Activated CD8-positive, alpha-beta memory T cell treated with anti-CD3 and anti-CD28 coated beads for 4 hours (primary cell): Measurements from ENCODE around the gene TMEM47.

Source experiments
- DNase-seq, 2 donors: peaks; one replicate each; pipeline ENCODE4 v3.0.0-alpha.2; 2020; ENCODE audit warnings: low read depth in 2 of 2

The TMEM47 gene

DNA sequence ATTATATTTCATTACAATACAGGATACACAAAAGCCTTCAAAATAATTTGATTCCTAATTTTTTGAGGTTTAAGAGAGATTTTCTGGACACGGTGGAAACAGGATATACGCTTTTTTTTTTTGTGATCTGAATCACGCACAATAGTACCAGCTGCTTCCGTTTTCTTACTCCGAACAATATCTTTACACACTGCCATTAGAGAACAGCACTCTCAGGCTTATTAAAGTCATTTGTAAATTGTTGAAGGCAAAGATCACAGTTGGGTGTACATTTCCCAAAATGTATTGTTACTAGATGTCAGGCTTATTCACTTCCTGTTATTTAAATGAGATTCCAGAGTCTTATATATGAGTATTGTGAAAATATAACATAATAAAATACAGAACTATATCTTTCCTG, 71.5 kb downstream of the TMEM47 start:
- DNase-seq, result no peak

DNA sequence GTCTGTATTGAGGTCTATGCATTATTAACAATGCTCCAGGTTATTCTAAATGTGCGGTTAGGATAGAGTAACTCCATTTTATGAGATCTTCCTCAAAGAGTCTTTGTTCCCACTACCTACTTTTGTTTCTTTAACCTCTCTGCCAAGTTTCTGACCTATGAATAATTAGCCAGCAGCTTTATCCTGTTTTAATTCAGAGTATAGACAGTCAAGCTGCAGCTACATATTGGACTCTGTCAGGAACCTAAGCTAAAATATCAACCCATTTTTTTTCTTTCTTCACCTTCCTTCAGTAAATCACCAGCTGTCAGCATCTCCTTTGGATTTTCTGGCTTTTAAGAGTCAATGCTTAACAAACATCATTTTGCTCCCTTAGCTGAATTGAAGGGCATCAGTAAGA, 72.3 kb downstream of the TMEM47 start:
- no peak for DNase-seq

DNA sequence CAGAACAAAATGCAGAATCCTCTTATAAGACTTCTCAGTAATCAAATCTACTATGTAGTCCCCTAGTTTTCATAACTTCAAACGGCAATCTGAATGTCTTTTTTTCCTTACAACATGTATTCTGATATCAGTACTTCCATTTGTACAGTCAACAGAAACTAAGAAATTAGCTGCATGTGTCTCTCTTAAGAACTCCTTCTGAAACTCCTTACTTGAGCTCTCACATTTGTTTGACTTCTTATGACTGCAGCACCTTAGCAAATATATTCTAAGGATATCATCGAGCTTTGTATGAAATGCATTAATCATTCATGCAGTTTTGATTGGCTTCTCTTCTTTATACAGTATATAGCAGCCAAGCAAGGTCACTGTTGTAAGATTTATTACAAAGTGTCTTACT, 77.0 kb downstream of the TMEM47 start:
- DNase-seq, result no peak

DNA sequence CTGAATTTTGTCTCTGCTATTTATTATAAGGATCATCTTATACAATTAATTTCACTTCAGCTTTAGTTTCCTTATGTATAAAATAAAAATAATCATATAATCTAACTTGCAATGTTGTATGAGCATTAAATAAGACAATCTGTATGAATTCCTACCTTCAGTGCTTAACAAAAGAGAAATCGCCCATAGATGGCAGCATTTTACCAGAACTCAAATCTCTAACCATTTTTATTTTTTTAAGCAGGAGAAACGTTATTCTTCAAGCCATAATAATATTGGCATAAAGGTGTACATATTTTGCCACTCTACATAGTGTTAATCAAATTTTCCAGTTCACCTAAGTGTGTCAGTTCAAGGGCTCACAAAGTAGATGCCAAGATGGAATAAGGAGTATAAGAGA, 78.8 kb downstream of the TMEM47 start:
- DNase-seq, result no peak
